ENCODE data around the gene ENTPD8.
A peak's percentile ranks its signal among the peaks of the same experiment; 100 is the strongest.

The ENTPD8 gene

DNA sequence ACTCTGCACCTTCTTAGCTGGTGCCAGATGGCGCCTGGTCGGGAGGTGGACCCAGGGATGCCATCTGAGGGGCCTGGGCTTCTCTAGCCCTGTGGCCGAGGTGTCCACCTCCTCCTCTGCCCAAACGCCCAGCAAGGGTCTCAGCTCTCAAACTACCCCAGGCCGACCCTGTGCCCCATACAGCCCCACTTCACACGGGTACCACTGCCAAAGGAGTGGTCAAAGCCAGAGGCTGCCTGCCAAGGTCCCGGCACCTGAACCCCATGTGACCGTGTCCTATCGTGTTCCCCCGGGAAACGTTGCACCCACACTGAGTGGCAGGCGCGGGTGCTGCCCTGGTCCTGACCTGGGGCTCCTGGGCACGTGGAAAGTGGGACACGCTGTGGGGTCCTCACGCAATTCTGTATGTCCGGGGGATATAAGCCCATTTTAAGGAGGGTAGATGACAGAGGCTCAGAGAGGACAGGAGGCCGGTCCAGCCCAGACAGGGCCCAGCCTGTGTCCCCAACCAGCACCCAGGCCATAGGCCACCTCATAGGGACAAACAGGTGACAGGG is 1.9 kb downstream of the ENTPD8 start:
- TF ChIP-seq, protein P1, sequence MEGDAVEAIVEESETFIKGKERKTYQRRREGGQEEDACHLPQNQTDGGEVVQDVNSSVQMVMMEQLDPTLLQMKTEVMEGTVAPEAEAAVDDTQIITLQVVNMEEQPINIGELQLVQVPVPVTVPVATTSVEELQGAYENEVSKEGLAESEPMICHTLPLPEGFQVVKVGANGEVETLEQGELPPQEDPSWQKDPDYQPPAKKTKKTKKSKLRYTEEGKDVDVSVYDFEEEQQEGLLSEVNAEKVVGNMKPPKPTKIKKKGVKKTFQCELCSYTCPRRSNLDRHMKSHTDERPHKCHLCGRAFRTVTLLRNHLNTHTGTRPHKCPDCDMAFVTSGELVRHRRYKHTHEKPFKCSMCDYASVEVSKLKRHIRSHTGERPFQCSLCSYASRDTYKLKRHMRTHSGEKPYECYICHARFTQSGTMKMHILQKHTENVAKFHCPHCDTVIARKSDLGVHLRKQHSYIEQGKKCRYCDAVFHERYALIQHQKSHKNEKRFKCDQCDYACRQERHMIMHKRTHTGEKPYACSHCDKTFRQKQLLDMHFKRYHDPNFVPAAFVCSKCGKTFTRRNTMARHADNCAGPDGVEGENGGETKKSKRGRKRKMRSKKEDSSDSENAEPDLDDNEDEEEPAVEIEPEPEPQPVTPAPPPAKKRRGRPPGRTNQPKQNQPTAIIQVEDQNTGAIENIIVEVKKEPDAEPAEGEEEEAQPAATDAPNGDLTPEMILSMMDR (IDR thresholded peaks at IDR 0.05; ENCODE audit: low read length, missing control alignments) = no peak
- DNase-seq (ENCODE audit: low read depth) = no peak
- no peak overlapping the region for H3K4me3 ChIP-seq (replicated peaks; ENCODE audit: low read depth, low read length)

DNA sequence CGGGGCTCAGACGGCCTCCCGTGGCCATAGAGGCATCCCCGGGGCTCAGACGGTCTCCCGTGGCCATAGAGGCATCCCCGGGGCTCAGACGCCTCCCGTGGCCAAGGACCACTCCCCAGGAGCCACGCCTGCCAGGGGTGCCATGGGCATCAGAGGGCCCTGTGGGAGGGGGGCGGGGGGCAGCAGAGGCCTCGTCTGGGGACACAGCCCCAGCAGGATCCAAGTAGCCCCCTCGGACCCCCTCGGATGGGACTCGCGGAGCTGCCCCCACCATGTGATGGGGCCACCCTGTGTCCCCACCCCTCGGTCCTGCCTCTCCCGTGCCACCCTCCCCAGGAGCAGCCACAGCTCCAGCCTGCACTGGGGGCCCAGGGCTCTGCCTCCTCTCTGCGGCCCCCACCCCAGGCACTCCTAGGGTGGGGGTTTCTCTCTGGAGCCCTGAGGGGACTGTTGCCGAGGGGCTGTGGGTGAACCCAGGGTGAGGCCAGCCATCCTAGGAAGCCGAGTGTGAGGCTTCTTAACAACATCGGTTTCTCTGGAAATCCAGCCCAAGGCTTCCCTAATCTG is 2.5 kb downstream of the ENTPD8 start:
- TF ChIP-seq, protein P1 (IDR thresholded peaks at IDR 0.05; ENCODE audit: low read length, missing control alignments) = no peak
- DNase-seq (ENCODE audit: low read depth) = no peak
- H3K4me3 ChIP-seq (replicated peaks; ENCODE audit: low read depth, low read length) = no peak overlapping the region

DNA sequence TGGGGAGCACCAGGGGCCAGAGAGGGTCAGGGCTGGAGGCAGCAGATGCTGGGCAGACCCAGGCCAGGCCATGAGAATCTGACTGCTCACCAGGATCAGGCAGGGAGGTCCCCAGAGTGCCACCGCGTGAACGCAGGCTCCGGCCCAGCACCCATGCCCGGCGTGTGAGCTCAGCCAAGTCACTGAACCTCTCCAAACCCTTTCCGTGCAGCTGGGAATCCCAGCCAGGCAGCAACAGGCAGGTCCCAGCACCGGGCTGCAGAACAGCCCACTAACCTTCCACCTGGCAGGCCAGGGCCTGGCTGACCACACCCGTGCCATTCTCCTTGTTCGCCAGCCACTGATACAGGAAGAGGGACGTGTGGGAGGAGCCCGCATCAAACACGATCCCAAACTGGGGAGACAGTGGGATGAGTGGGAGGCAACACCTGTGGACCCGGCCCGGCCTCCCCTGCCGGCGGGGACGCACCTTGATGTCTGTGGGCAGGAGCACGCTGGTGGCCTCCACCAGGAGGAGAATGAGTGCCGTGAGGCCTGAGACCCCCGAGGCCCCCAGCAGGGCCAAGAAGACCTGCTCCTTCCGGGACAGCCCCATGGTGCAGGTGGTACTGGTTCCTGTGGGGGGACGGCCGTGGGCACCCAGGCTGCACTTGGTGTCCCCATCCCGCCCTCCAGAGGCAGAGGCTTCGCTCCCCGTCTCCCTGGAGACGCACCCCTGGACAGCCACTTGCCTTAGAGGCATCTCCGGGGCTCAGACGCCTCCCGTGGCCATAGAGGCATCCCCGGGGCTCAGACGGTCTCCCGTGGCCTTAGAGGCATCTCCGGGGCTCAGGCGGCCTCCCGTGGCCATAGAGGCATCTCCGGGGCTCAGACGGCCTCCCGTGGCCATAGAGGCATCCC is 3.2 kb downstream of the ENTPD8 start:
- no peak overlapping the region for H3K4me3 ChIP-seq (replicated peaks; ENCODE audit: low read depth, low read length)
- DNase-seq (ENCODE audit: low read depth) = no peak
- TF ChIP-seq, protein P1 (IDR thresholded peaks at IDR 0.05; ENCODE audit: low read length, missing control alignments) = no peak

DNA sequence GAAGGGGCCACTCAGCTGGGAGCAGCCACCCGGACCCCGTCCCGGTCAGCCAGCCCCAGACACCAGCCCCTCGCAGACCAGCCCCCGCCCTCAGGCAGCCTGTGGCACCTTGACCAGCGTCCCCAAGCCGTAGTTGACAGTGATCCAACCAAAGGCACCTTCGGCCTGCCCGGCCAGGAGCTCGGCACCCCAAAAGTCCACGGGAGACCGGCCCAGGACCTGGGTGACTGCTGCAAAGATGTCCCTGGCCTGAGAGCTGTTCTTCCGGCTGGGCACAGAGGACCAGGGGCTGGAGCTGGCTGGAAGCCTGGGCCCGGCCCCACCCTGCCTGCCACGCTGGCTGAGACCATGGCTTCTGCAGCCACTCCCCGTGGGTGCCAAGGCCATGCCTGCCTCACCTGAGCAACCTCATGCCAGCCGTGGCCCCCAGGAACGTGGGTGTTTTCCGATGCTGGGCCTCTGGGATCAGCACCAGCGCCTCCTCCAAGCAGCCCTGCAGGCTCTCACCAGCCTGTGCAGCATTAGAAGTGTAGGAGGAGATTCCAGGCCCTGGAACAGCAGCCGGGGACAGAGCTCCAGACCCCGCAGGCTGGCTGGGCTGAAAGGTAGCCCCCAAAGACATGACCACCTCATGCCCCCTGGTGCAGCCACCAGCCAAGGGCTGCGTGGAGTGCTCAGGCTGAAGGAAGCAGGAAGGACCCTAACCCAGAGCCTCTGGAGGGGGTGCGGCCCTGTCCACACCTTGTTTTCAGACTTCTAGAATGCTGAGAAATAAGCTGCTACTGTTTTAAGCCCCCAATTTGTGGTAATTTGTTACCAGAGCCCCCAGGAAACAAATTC is 4.2 kb downstream of the ENTPD8 start:
- H3K4me3 ChIP-seq (replicated peaks; ENCODE audit: low read depth, low read length) = no peak overlapping the region
- no peak for DNase-seq (ENCODE audit: low read depth)
- TF ChIP-seq, protein P1 (IDR thresholded peaks at IDR 0.05; ENCODE audit: low read length, missing control alignments) = no peak

DNA sequence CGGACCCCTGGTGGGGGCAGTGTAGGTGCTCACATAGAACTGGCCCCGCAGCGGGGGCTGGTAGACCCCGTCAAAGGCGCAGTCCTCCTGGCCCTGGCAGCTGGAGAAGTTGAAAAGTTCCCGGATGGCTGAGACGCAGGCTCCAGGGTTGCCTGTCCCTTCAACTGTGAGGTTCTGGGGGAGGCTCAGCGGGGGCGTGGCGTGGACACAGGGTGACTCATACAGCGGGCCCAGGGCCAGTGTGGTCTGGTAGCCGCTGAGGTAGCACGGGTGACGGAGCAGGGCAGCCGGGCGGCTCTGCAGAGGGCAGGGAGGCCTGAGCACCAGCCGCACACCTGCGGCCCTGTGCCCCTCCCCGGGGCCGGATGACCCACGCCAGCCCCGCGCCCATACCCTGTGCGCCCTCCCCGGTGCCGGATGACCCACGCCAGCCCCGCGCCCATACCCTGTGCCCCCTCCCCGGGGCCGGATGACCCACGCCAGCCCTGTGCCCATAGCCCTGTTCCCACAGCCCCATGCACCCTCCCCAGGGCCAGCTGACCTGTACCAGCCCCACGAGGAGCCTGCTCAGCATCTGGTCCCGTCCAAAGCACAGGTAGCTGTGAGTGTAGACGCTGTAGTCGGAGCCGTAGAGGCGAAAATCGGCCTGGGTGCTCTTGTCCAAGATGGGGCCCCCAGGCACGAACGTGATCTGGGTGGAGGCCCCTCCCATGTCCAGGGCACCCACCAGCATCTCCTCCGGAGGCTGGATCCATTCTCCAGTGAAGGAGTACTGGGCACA is 5.0 kb downstream of the ENTPD8 start:
- TF ChIP-seq, protein P1 (IDR thresholded peaks at IDR 0.05; ENCODE audit: low read length, missing control alignments) = no peak
- H3K4me3 ChIP-seq (replicated peaks; ENCODE audit: low read depth, low read length) = no peak overlapping the region
- DNase-seq (ENCODE audit: low read depth) = peak; percentile 87

DNA sequence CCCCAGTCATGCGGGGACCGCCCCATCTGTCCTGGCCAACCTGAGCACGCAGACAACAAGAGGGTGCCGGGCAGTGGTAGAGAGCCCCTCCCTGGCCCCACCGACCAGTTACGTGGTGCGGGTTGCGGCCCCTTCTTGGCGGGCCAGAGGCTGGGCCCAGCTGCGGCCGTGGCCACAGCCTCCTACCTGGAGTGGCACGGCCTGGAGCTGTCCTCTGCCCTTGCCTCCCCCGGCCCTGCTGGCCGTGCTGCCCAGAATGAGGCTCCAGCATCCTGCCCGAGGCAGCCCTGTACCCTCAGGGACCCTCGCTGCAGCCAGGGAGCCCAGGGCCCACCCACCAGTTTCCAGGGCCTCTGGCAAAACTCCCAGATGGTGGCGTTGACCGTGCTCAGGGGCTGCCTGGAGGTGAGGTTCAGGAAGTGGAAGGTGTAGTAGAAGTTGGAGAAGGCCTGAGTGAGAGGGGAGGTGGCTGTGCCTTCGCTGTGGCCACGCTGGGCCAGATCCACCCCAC is 5.7 kb downstream of the ENTPD8 start:
- no peak for DNase-seq (ENCODE audit: low read depth)
- H3K4me3 ChIP-seq (replicated peaks; ENCODE audit: low read depth, low read length) = no peak overlapping the region
- TF ChIP-seq, protein P1 (IDR thresholded peaks at IDR 0.05; ENCODE audit: low read length, missing control alignments) = no peak

All from fibroblast of pulmonary artery (primary cell).